ENCODE measurements around the gene METTL16.
"Not testable (repeated sequence)": the region's sequence is repeated elsewhere in the genome, so short reads cannot be mapped to it uniquely, and the experiment has no call there.

The METTL16 gene

DNA sequence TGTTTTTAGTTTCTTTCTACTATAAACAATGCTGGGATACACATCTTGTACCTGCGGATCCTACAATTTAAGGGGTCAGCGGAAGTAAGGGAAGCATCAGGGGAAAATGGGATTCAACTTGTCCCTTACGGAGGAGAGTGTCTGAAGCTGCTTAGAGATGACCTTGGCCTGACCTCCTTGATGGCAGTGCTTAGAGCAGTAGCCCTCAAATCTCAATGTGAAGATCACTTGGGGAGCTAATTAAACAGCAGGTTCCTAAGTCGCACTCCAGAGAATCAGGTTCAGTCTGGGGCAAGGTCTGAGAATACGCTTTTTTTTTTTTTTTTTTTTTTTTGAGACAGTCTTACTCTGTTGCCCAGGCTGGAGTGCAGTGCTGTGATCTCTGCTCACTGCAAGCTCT is 9.6 kb upstream of the METTL16 start:
- TF ChIP-seq, protein P1, sequence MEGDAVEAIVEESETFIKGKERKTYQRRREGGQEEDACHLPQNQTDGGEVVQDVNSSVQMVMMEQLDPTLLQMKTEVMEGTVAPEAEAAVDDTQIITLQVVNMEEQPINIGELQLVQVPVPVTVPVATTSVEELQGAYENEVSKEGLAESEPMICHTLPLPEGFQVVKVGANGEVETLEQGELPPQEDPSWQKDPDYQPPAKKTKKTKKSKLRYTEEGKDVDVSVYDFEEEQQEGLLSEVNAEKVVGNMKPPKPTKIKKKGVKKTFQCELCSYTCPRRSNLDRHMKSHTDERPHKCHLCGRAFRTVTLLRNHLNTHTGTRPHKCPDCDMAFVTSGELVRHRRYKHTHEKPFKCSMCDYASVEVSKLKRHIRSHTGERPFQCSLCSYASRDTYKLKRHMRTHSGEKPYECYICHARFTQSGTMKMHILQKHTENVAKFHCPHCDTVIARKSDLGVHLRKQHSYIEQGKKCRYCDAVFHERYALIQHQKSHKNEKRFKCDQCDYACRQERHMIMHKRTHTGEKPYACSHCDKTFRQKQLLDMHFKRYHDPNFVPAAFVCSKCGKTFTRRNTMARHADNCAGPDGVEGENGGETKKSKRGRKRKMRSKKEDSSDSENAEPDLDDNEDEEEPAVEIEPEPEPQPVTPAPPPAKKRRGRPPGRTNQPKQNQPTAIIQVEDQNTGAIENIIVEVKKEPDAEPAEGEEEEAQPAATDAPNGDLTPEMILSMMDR (IDR thresholded peaks at IDR 0.05; ENCODE audit: low read depth, low read length) = no peak
- TF ChIP-seq MYC (IDR thresholded peaks at IDR 0.05; ENCODE audit: low read depth, low read length) = no peak
- no peak for TF ChIP-seq POLR2A (IDR thresholded peaks at IDR 0.05; ENCODE audit: extremely low read depth, insufficient read length)
- TF ChIP-seq MAX (IDR thresholded peaks at IDR 0.05; ENCODE audit: low read depth, low read length) = no peak
- DNase-seq (ENCODE audit: low read depth) = no peak
- H3K4me3 ChIP-seq (ENCODE audit: low read depth, low read length) = no peak overlapping the region

DNA sequence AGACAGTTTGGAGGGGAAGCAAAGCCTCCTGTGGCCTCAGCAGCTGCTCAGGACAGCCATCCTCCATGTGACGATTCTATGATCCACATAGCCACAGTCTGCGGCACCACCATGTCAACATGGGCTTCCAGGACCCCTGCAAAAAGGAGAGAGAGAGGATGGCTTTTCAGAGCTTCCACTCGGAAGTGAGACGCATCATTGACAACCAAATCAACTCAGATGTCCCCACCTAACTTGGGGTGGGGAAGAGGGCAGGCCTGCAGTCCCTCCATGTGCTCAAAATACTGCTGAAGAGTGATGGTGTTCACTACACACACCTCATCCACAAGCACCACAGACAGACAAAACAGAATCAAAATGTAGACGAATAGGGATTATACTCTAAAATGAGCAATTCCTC is 5.9 kb upstream of the METTL16 start:
- DNase-seq (ENCODE audit: low read depth) = no peak
- TF ChIP-seq, protein P1 (IDR thresholded peaks at IDR 0.05; ENCODE audit: low read depth, low read length) = no peak
- TF ChIP-seq MYC (IDR thresholded peaks at IDR 0.05; ENCODE audit: low read depth, low read length) = no peak
- no peak overlapping the region for H3K4me3 ChIP-seq (ENCODE audit: low read depth, low read length)

- no peak for TF ChIP-seq POLR2A (IDR thresholded peaks at IDR 0.05; ENCODE audit: extremely low read depth, insufficient read length)
- no peak for TF ChIP-seq MYC (IDR thresholded peaks at IDR 0.05; ENCODE audit: low read depth, low read length)
- TF ChIP-seq, protein P1 (IDR thresholded peaks at IDR 0.05; ENCODE audit: low read depth, low read length) = no peak
- TF ChIP-seq MAX (IDR thresholded peaks at IDR 0.05; ENCODE audit: low read depth, low read length) = no peak
- no peak for DNase-seq (ENCODE audit: low read depth)
- H3K4me3 ChIP-seq (ENCODE audit: low read depth, low read length) = peak overlapping the region; percentile 96
Observed at GRCh38 chr17:2511138-2511461, 588 bp downstream of the METTL16 start.

GRCh38 chr17:2510559-2510958 is 1.1 kb downstream of the METTL16 start:
- DNase-seq (ENCODE audit: low read depth) = no peak
- TF ChIP-seq POLR2A (IDR thresholded peaks at IDR 0.05; ENCODE audit: extremely low read depth, insufficient read length) (no peak), MYC (IDR thresholded peaks at IDR 0.05; ENCODE audit: low read depth, low read length) (no peak), MAX (IDR thresholded peaks at IDR 0.05; ENCODE audit: low read depth, low read length) (no peak)
- TF ChIP-seq, protein P1 (IDR thresholded peaks at IDR 0.05; ENCODE audit: low read depth, low read length) = no peak
- H3K4me3 ChIP-seq (ENCODE audit: low read depth, low read length) = peak overlapping the region; percentile 96

- TF ChIP-seq MAX (IDR thresholded peaks at IDR 0.05; ENCODE audit: low read depth, low read length) (no peak), MYC (IDR thresholded peaks at IDR 0.05; ENCODE audit: low read depth, low read length) (no peak), POLR2A (IDR thresholded peaks at IDR 0.05; ENCODE audit: extremely low read depth, insufficient read length) (no peak)
- TF ChIP-seq, protein P1 (IDR thresholded peaks at IDR 0.05; ENCODE audit: low read depth, low read length) = no peak
- H3K4me3 ChIP-seq (ENCODE audit: low read depth, low read length) = no peak overlapping the region
- DNase-seq (ENCODE audit: low read depth) = no peak
Observed at GRCh38 chr17:2508035-2508434, 3.7 kb downstream of the METTL16 start.

DNA sequence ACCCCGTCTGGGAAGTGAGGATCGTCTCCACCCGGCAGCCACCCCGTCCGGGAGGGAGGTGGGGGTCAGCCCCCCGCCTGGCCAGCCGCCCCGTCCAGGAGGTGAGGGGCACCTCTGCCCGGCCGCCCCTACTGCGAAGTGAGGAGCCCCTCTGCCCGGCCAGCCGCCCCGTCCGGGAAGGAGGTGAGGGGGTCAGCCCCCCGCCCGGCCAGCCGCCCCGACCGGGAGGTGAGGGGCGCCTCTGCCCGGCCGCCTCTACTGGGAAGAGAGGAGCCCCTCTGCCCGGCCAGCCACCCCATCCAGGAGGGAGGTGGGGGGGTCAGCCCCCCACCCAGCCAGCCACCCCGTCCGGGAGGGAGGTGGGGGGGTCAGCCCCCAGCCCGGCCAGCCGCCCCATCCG is 4.7 kb downstream of the METTL16 start:
- not testable (repeated sequence) for H3K4me3 ChIP-seq (ENCODE audit: low read depth, low read length); DNase-seq (ENCODE audit: low read depth)

Data from NB4 (cell line).